H4 (cell line): ENCODE results near the gene PPIF. TPM values are rescaled to one million over a fixed set of nuclear protein-coding genes. Genes with fewer than 3 reads are reported as not detected.

Source experiments
- DNase-seq: peaks from one replicate; pipeline ENCODE4 v3.0.0-alpha.2; 2015; ENCODE audit warnings: low spot score
- total RNA-seq: library from RNA; depleted of rRNA; stranded (reverse); fragments of >200 nt; shearing (Covaris generic); gene quantifications from 2 replicates; pipeline ENCODE4 v1.2.3, GENCODE V29; 2014

PPIF gene
- total RNA-seq, 1 experiment from 2014 or later = 52.3 TPM

DNA sequence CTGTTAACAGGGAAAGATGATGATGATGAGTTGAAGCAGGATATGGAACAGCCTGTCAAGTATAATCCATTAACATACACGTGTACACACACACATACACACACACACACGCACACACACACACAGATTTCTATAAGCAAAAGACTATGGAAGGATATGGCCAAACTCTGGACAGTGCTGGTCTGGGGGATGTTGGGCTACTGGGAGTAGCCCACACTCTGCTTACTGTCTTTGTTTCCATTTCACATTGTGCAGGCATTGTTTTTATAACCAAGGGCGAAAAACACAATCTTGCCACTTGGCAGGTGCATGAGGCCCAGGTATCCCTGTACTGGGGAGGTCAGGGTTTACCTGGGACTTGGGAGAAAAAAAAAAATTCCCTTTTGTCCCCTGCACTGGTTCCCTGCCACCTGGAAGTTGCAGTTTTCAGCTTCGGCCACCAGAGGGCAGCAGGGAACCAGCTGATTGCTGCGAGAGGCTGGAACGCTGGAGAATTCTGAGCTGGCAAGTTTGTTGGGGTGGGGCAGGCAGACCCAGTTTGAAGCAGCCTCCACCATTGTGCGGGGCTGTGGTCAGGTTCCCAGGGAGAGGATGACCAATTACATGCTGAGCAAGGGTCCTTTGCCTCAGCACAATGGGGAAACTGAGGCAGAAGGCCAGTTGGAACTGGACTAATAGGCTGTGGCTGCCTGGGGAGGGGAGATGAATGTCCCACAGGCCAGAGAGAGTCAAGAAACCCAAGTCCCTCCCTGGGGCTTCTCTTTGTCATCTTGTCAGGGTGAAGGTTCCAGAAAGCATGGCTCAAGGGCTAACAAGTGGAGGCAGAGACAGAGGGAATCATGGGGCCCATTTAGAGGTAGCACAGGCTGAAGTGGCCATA lies 27.3 kb downstream of the PPIF start:
- peak; percentile 67 for DNase-seq

DNA sequence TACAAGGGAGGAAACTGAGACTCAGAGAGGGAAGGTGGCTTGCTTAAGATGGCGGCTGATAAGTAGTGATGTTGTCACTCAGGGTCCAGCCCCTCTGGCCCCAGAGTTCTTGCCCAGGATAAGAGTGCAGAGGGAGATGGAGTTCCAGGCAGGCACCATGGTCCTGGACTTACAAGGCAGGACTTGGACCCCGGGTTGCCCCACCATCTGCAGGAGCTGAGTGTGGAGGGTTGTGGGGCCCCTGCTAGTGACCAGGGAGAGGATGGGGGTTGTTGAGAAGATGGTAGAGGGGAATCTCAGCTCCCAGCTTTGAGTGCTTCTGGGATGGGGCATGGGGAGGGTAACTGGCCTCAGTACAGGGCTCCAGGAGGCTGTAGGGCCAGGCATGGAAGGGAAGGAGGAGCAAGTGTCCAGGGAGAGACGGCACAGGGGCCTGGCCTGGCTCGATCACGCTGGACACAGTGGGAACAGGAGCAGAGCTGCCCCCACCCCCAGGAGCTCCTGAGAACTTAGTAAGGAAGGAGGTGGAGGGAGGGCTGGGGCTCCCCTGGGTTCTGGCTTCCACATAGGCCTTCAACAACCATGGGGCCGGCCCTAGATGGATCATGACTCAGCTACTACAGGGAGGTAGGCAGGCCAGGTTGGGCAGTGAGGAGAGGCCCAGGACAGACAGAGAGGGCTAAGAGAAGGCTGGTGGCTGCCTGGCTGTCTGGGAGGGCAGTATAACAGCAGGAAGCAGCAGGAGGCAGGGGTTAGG lies 28.2 kb downstream of the PPIF start:
- peak; percentile 62 for DNase-seq

- DNase-seq = no peak
Observed at GRCh38 chr10:79376078-79376628, 28.9 kb downstream of the PPIF start.

DNA sequence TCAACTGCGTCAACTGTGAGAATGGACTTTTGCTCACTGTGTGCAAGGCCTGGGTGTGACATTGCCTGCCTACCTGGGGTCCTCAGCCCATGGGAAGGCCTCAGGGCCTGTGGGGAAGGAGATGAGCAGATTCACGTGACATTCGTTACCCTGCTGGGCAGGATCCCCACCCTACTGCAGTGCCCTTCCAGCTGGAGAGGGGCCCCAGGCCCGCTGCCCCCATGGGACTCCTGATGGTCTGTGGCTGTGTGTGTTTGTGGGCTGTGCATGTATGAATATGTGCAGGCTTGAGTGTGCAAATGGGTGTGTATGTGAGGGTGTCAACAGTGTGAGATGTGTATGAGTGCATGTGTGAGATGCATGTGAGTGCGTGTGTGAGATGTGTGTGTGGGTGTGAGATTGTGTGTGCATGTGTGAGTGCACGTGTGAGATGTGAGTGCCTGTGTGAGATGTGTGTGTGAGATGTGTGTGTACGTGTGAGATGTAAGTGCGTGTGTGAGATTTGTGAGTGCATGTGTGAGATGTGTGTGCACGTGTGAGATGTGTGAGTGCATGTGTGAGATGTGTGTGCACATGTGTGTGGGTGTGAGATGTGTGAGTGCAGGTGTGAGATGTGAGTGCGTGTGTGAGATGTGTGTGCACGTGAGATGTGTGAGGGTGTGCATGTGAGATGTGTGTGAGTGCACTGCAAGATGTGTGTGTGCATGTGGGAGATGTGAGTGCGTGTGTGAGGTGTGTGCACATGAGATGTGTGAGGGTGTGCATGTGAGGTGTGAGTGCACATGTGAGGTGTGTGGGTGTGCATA lies 29.7 kb downstream of the PPIF start:
- no peak for DNase-seq

GRCh38 chr10:79377557-79378382 lies 30.5 kb downstream of the PPIF start:
- DNase-seq = no peak

GRCh38 chr10:79378383-79378646 lies 31.0 kb downstream of the PPIF start:
- DNase-seq = no peak

- DNase-seq = no peak
Observed at GRCh38 chr10:79378647-79379511, 31.6 kb downstream of the PPIF start.

GRCh38 chr10:79379512-79380124 lies 32.3 kb downstream of the PPIF start:
- DNase-seq = no peak

- peak; percentile 70 for DNase-seq
Observed at GRCh38 chr10:79380125-79380945, 33.1 kb downstream of the PPIF start.

- no peak for DNase-seq
Observed at GRCh38 chr10:79380946-79381721, 33.9 kb downstream of the PPIF start.

GRCh38 chr10:79381804-79382221 lies 34.5 kb downstream of the PPIF start:
- DNase-seq = peak; percentile 78

DNA sequence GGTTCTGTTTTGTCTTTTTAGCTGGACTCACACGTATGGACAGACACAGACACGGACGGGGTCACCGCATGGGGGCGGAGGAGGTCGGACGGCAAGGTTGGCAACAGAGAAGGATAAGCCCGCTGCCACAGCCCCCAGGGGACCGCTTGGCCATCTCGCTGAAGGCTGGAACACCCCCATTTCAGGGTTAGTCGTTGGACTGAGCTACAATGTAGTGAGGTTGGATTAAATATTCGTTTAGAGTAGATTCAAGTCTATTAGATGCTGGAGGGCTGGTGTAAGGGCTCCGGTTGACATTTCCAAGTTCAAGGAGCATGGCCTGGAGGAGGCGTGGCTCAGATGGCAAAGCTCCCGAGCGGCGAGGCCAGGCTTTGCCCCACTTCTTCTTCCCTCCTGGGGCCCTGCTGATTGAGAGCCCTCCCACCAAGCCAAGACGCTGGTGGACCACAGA lies 35.2 kb downstream of the PPIF start:
- no peak for DNase-seq

DNA sequence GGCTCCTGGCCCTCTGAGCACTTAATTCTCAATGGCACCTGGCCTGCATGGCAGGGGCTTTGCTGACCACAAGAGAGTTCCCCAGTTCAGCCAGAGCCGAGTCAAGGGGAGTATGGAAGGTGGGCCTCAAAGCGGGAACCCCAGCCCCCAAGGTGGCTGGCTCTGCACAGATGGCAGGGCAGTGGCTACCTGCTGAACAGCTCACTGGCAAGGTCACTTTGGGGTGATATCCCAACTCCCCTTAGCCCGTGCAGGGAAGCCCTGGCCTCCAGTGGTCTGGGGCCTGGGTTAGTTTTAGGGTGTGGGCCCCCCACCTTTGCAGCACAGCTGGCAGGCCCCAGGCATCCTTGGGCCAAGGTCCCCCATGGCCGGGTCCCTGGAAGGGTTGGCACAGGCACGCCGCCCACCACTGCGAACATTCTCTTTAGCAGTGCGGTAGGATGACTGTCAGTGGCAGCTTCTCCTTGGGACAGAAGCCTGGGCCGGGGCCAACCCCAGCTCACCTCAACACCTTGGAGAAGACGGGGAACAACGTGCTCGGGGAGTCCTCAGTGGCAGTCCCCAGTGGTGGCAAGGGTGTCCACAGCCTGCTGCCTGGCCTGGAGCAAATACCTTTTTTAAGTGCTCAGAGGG lies 36.8 kb downstream of the PPIF start:
- no peak for DNase-seq

- DNase-seq = no peak
Observed at GRCh38 chr10:79384773-79385391, 37.6 kb downstream of the PPIF start.

- DNase-seq = no peak
Observed at GRCh38 chr10:79385392-79385795, 38.1 kb downstream of the PPIF start.

DNA sequence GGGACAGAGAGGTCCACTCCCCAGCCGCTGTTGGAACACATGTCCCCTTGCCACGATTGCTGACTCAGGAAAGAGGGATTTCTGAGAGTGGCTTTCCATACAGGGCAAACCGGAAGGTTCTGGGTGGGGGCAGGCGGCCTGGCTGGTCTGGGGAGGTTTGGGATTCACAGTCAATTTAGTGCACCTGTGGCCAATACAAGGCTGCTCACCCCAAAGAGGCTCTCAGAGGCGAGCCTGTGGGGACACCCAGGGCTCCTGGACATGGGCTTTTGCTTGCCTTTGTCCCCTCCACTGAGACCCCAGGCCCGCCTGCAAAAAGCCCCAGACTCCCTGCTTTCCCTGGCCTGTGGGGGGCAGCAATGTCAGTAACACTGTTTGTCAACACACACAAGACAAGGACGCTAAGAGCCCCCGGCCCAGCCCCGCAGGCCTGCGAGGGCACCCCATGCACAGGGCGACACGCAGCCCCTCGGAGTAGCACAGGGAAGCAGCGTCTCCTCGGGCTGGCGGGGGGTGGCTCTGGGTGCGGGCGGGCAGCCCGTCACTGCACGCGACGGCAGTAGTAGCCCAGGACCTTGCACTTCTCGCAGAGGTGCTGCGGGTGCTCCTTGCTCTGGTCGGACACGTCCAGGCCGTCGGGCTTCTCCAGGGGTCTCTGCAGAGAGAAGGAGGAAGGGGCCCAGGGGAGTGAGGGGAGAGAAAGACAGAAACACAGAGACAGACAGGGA lies 38.7 kb downstream of the PPIF start:
- DNase-seq = no peak
